A549 (cell line): ENCODE results near the gene TDRKH. TPM values are rescaled to one million over a fixed set of nuclear protein-coding genes. Genes with fewer than 3 reads are reported as not detected.

Experiments used
- ATAC-seq, 2 experiments: fragments of 200-7000 bp in 1 of 2; fragments of >200 bp in 1 of 2; cut with Nextera tagmentation in 1 of 2; cut with Tn5 transposase in 1 of 2; 3 replicates each; pipeline versions ENCODE4 v1.8.0 to v1.9.1; 2018 to 2020; ENCODE audit warnings: mild to moderate bottlenecking in 1 of 2, moderate library complexity in 1 of 2
- CTCF ChIA-PET: fragments of 300-600 bp; sonication (Branson Sonifier 250); formaldehyde crosslinking; extraction: SDS; loops from one replicate; lab custom pipeline; 2021; ENCODE audit warnings: antibody characterized with exemption, inconsistent platforms; lab: Yijun Ruan, JAX
- POLR2A ChIA-PET: fragments of 350-600 bp; formaldehyde crosslinking; extraction: SDS; loops from one replicate; lab custom pipeline; 2021; ENCODE audit warnings: antibody characterized with exemption, inconsistent platforms; lab: Yijun Ruan, JAX
- DNase-seq, 2 experiments: peaks; one replicate each; pipeline versions ENCODE4 v3.0.0 to v3.0.0-alpha.2; 2011 to 2016; ENCODE audit warnings: low read depth in 1 of 2, low spot score in 1 of 2
- FAIRE-seq: peaks from 2 replicates; lab custom pipeline; 2011; peaks lifted over from hg19 to GRCh38; lab: Jason Lieb, UNC
- H3K27ac ChIP-seq, 2 experiments: fragments of >200 bp; sonication (Bioruptor Twin); formaldehyde crosslinking; 3 replicates each; pipeline ENCODE4 v1.5.1; 2016 to 2017
- H3K4me1 ChIP-seq: fragments of >200 bp; sonication (Bioruptor Twin); formaldehyde crosslinking; 3 replicates; pipeline ENCODE4 v1.6.1; 2016
- H3K4me2 ChIP-seq: fragments of >200 bp; sonication (Bioruptor Twin); formaldehyde crosslinking; 3 replicates; pipeline ENCODE4 v1.6.1; 2016
- H3K4me3 ChIP-seq: fragments of >200 bp; sonication (Bioruptor Twin); formaldehyde crosslinking; 3 replicates; pipeline ENCODE4 v1.5.1; 2016
- H3K9me3 ChIP-seq: fragments of >200 bp; sonication (Bioruptor Twin); formaldehyde crosslinking; 3 replicates; pipeline ENCODE4 v1.6.1; 2016
- CEBPB ChIP-seq, 2 experiments: fragments of >200 bp in 1 of 2; sonication (Bioruptor Twin) in 1 of 2; formaldehyde crosslinking in 1 of 2; IDR thresholded peaks; 2 replicates each; pipeline ENCODE4 v1.6.1; 2012 to 2016
- CHD2 ChIP-seq: fragments of 150-350 bp; IDR thresholded peaks from 2 replicates; pipeline ENCODE4 v1.6.1; 2014; ENCODE audit warnings: low read length; ENCODE audit not compliant: partially characterized antibody
- CHD4 ChIP-seq: fragments of 200-600 bp; sonication (generic); IDR thresholded peaks from 2 replicates; pipeline ENCODE4 v1.6.1; 2016; ENCODE audit warnings: antibody characterized with exemption, mild to moderate bottlenecking, borderline replicate concordance
- ESRRA ChIP-seq: fragments of 150-350 bp; IDR thresholded peaks from 2 replicates; pipeline ENCODE4 v1.6.1; 2014; ENCODE audit warnings: mild to moderate bottlenecking, low read length, borderline replicate concordance
- FOSL2 ChIP-seq, 2 experiments: fragments of 450-650 bp in 1 of 2; fragments of >200 bp in 1 of 2; sonication (Bioruptor Twin) in 1 of 2; formaldehyde crosslinking; IDR thresholded peaks; 2 replicates each; pipeline versions ENCODE4 v1.5.0 to v1.6.1; 2016 to 2020; ENCODE audit warnings: mild to moderate bottlenecking in 1 of 2, moderate library complexity in 1 of 2
- GATA3 ChIP-seq: IDR thresholded peaks from 2 replicates; pipeline ENCODE4 v1.6.1; 2012; ENCODE audit warnings: borderline replicate concordance
- HOXA7 ChIP-seq: fragments of 250-450 bp; sonication (Bioruptor Pico); IDR thresholded peaks from 2 replicates; pipeline ENCODE4 v1.5.0; 2020; ENCODE audit warnings: mild to moderate bottlenecking, moderate library complexity
- HOXB13 ChIP-seq: fragments of 250-450 bp; sonication (Bioruptor Pico); IDR thresholded peaks from 2 replicates; pipeline ENCODE4 v1.5.0; 2020; ENCODE audit warnings: low read depth, mild to moderate bottlenecking, moderate library complexity
- JUNB ChIP-seq: fragments of >200 bp; sonication (Bioruptor Twin); formaldehyde crosslinking; IDR thresholded peaks from 2 replicates; pipeline ENCODE4 v1.6.1; 2016
- KDM1A ChIP-seq: fragments of 200-600 bp; sonication (generic); IDR thresholded peaks from 2 replicates; pipeline ENCODE4 v1.6.1; 2016; ENCODE audit warnings: low read depth, mild to moderate bottlenecking
- MAFK ChIP-seq: fragments of 450-650 bp; IDR thresholded peaks from 2 replicates; pipeline ENCODE4 v1.6.1; 2014; ENCODE audit not compliant: partially characterized antibody
- MAZ ChIP-seq: fragments of 150-350 bp; IDR thresholded peaks from 2 replicates; pipeline ENCODE4 v1.6.1; 2014; ENCODE audit warnings: antibody characterized with exemption, low read depth, low read length, borderline replicate concordance
- NFE2L2 ChIP-seq: fragments of 150-350 bp; conservative IDR thresholded peaks from 2 replicates; pipeline ENCODE4 v1.6.1; 2014; ENCODE audit warnings: low read length
- PHF8 ChIP-seq: fragments of 200-600 bp; sonication (generic); IDR thresholded peaks from 2 replicates; pipeline ENCODE4 v1.6.1; 2016; ENCODE audit warnings: low read depth, mild to moderate bottlenecking, antibody characterized with exemption, moderate library complexity, borderline replicate concordance
- POLR2A ChIP-seq: IDR thresholded peaks from 2 replicates; pipeline ENCODE4 v1.6.1; 2012; ENCODE audit warnings: mild to moderate bottlenecking, low read length
- POLR2AphosphoS2 ChIP-seq: conservative IDR thresholded peaks from 2 replicates; pipeline ENCODE4 v1.6.1; 2012; ENCODE audit warnings: low read length, improper control_type of control experiment, inconsistent platforms
- RAD21 ChIP-seq, 2 experiments: fragments of >200 bp in 1 of 2; sonication (Bioruptor Twin) in 1 of 2; formaldehyde crosslinking in 1 of 2; IDR thresholded peaks in 1 of 2; conservative IDR thresholded peaks in 1 of 2; 2 replicates in 1 of 2; 3 replicates in 1 of 2; pipeline ENCODE4 v1.6.1; 2012 to 2018; ENCODE audit warnings: inconsistent platforms in 1 of 2
- RCOR1 ChIP-seq: fragments of 150-350 bp; IDR thresholded peaks from 2 replicates; pipeline ENCODE4 v1.6.1; 2014; ENCODE audit warnings: antibody characterized with exemption, low read length, low read depth
- RFX5 ChIP-seq: fragments of 450-650 bp; IDR thresholded peaks from 2 replicates; pipeline ENCODE4 v1.7.1; 2014; ENCODE audit warnings: antibody characterized with exemption, mild to moderate bottlenecking, moderate library complexity
- SREBF2 ChIP-seq: fragments of 450-650 bp; IDR thresholded peaks from 2 replicates; pipeline ENCODE4 v1.6.1; 2014; ENCODE audit warnings: mild to moderate bottlenecking, moderate library complexity
- TFCP2L1 ChIP-seq: fragments of 250-450 bp; sonication (Bioruptor Pico); IDR thresholded peaks from 2 replicates; pipeline ENCODE4 v1.5.0; 2021; ENCODE audit warnings: mild to moderate bottlenecking
- TP53 ChIP-seq: fragments of 250-450 bp; sonication (Bioruptor Pico); IDR thresholded peaks from 2 replicates; pipeline ENCODE4 v1.5.0; 2021; ENCODE audit warnings: mild to moderate bottlenecking, moderate library complexity
- ZC3H11A ChIP-seq: fragments of 450-650 bp; IDR thresholded peaks from 2 replicates; pipeline ENCODE4 v1.6.1; 2014; ENCODE audit warnings: antibody characterized with exemption, mild to moderate bottlenecking
- ZFP36 ChIP-seq: fragments of 450-650 bp; IDR thresholded peaks from 2 replicates; pipeline ENCODE4 v1.6.1; 2014; ENCODE audit warnings: borderline replicate concordance; ENCODE audit not compliant: partially characterized antibody
- ZNF302 ChIP-seq: fragments of 250-450 bp; sonication (Bioruptor Pico); IDR thresholded peaks from 2 replicates; pipeline ENCODE4 v1.9.0; 2021; ENCODE audit warnings: inconsistent platforms, mild to moderate bottlenecking, moderate library complexity
- WGBS: methylation state at CpG from one replicate; pipeline ENCODE4 v1.1.6; 2017; ENCODE audit errors: missing lambda C conversion rate; 5-methylcytosine and 5-hydroxymethylcytosine counted together
- polyA plus RNA-seq, 4 experiments: library from polyadenylated mRNA; depleted of rRNA in 3 of 4; stranded (reverse); fragments of >200 nt; fragmentation: RNase III in 1 of 4; extraction: RNeasy Plus Mini Kit Qiagen cat#74134 plus additional on column Dnase treatment in 1 of 4; gene quantifications; 2 replicates in 3 of 4; 3 replicates in 1 of 4; pipeline ENCODE4 v1.2.3, GENCODE V29; 2011 to 2017
- TF ChIP-seq, protein P1 (sequence below): fragments of >200 bp; sonication (Bioruptor Twin); formaldehyde crosslinking; IDR thresholded peaks from 3 replicates; pipeline ENCODE4 v1.5.1; 2016
- TF ChIP-seq, protein P2 (sequence below): fragments of 450-650 bp; IDR thresholded peaks from 2 replicates; pipeline ENCODE4 v1.6.1; 2014; ENCODE audit warnings: antibody characterized with exemption
- TF ChIP-seq, protein P3 (sequence below): IDR thresholded peaks from 2 replicates; pipeline ENCODE4 v1.6.1; 2012

The TDRKH gene
- polyA plus RNA-seq, 2 of the 4 experiments (the other 2 are of a cell fraction): 7.7 to 8.8 TPM

GRCh38 chr1:151831256-151831591 is 40.9 kb upstream of the TDRKH start:
- ATAC-seq (no peak), DNase-seq (no peak), FAIRE-seq (no peak)
- H3K4me3 ChIP-seq: no peak overlapping the region
- no peaks in the 10 kb centered on the region for H3K9me3 ChIP-seq
- 98% methylated on average over 4 of the region's 4 CpGs for WGBS
- ChIA-PET POLR2A (interaction anchor here (0.7 kb wide), 1 partner anchor 321 kb away, joined by 6 read pairs; no protein-coding TSS in a partner anchor), CTCF (interaction anchor here (0.6 to 3.0 kb wide), 3 partner anchors 11 to 97 kb away, joined by 3 to 10 read pairs (median 6); partner anchors contain the start of gene THEM5)
- H3K4me2 ChIP-seq: peak overlapping the region; percentile 37
- H3K27ac ChIP-seq: peak overlapping the region in 1 of 2 experiments; percentile 35; a peak in 3 of 6 replicates
- no peak for TF ChIP-seq SREBF2
- TF ChIP-seq ZFP36: no peak
- no peak for TF ChIP-seq CHD2
- TF ChIP-seq GATA3: no peak
- TF ChIP-seq RAD21 (conservative IDR thresholded peaks at IDR 0.05 in 1 of 2, IDR thresholded peaks at IDR 0.05 in 1 of 2): no peak
- no peak for TF ChIP-seq MAZ
- TF ChIP-seq HOXB13 (CRISPR knock-in tag): no peak
- no peak for TF ChIP-seq ESRRA
- TF ChIP-seq NFE2L2: no peak
- TF ChIP-seq JUNB: no peak
- TF ChIP-seq, protein P1, sequence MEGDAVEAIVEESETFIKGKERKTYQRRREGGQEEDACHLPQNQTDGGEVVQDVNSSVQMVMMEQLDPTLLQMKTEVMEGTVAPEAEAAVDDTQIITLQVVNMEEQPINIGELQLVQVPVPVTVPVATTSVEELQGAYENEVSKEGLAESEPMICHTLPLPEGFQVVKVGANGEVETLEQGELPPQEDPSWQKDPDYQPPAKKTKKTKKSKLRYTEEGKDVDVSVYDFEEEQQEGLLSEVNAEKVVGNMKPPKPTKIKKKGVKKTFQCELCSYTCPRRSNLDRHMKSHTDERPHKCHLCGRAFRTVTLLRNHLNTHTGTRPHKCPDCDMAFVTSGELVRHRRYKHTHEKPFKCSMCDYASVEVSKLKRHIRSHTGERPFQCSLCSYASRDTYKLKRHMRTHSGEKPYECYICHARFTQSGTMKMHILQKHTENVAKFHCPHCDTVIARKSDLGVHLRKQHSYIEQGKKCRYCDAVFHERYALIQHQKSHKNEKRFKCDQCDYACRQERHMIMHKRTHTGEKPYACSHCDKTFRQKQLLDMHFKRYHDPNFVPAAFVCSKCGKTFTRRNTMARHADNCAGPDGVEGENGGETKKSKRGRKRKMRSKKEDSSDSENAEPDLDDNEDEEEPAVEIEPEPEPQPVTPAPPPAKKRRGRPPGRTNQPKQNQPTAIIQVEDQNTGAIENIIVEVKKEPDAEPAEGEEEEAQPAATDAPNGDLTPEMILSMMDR: no peak
- no peak for TF ChIP-seq KDM1A
- no peak for TF ChIP-seq ZNF302
- no peak for TF ChIP-seq HOXA7 (CRISPR knock-in tag)
- peaks cover 22% of the 10 kb centered on the region for H3K4me1 ChIP-seq

- Histone ChIP-seq H3K4me2 (no peak overlapping the region), H3K9me3 (no peaks in the 10 kb centered on the region), H3K4me1 (peaks cover 22% of the 10 kb centered on the region), H3K4me3 (no peak overlapping the region), H3K27ac (no peak overlapping the region)
- CTCF ChIA-PET: interaction anchor here (1.5 to 2.0 kb wide), 2 partner anchors 10 to 13 kb away, joined by 4 to 6 read pairs; no protein-coding TSS in a partner anchor
- no peak for ATAC-seq
- DNase-seq: no peak
- TF ChIP-seq GATA3 (no peak), POLR2AphosphoS2 (no peak), CEBPB (IDR thresholded peaks at IDR 0.05) (no peak), JUNB (no peak), CHD4 (no peak), FOSL2 (IDR thresholded peaks at IDR 0.05) (no peak), FOSL2 (CRISPR knock-in tag; IDR thresholded peaks at IDR 0.05) (no peak), PHF8 (no peak), TP53 (no peak), POLR2A (no peak), ZC3H11A (no peak), MAFK (no peak), TFCP2L1 (no peak), CHD2 (no peak), RCOR1 (no peak), ZNF302 (no peak), RFX5 (no peak)
- TF ChIP-seq, protein P2, sequence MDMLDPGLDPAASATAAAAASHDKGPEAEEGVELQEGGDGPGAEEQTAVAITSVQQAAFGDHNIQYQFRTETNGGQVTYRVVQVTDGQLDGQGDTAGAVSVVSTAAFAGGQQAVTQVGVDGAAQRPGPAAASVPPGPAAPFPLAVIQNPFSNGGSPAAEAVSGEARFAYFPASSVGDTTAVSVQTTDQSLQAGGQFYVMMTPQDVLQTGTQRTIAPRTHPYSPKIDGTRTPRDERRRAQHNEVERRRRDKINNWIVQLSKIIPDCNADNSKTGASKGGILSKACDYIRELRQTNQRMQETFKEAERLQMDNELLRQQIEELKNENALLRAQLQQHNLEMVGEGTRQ: no peak
- TF ChIP-seq, protein P3, sequence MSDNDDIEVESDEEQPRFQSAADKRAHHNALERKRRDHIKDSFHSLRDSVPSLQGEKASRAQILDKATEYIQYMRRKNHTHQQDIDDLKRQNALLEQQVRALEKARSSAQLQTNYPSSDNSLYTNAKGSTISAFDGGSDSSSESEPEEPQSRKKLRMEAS: no peak
- WGBS: 88% methylated on average over 6 of the region's 6 CpGs
- POLR2A ChIA-PET: no interaction called here
- FAIRE-seq: no peak
Measured at GRCh38 chr1:151830055-151830454, 39.8 kb upstream of the TDRKH start.
